ENCODE data around the gene ADH6. TPM values are rescaled to one million over a fixed set of nuclear protein-coding genes. Genes with fewer than 3 reads are reported as not detected.

The ADH6 gene
- total RNA-seq, 1 experiment from 2014 or later, result not detected

GRCh38 chr4:99159699-99160098 is 59.3 kb downstream of the ADH6 start:
- H3K56ac ChIP-seq (ENCODE audit: insufficient read length, low read depth, low read length), result no peak overlapping the region
- H3K4ac ChIP-seq (ENCODE audit: low read depth, low read length), result no peak overlapping the region
- no peak for TF ChIP-seq CTCF (conservative IDR thresholded peaks at IDR 0.05)
- Mint-ChIP-seq H3K27me3 (ENCODE audit: low read depth) (no peaks in the 10 kb centered on the region), H3K9me3 (no peaks in the 10 kb centered on the region), H3K4me3 (no peak overlapping the region), H3K36me3 (ENCODE audit: insufficient read depth in 1 of 3, low read depth in 3 of 3) (no peaks in the 10 kb centered on the region), H3K27ac (no peak overlapping the region), H3K4me1 (no peaks in the 10 kb centered on the region)
- no peak overlapping the region for H2AFZ ChIP-seq (ENCODE audit: low read length)
- H2BK12ac ChIP-seq (ENCODE audit: insufficient read length, low read depth, low read length), result no peak overlapping the region
- no peaks in the 10 kb centered on the region for H3K23me2 ChIP-seq (ENCODE audit: insufficient read length, low read depth, low read length, poor library complexity, severe bottlenecking)
- H2BK120ac ChIP-seq (ENCODE audit: low read depth, low read length, poor library complexity, severe bottlenecking), result no peak overlapping the region
- no peak overlapping the region for H4K91ac ChIP-seq (ENCODE audit: insufficient read length, low read depth, low read length)
- DNase-seq, result no peak
- no peaks in the 10 kb centered on the region for H3K79me1 ChIP-seq (ENCODE audit: insufficient read depth, low read depth, low read length, poor library complexity, severe bottlenecking)
- H3K79me2 ChIP-seq (ENCODE audit: insufficient read depth, low read length), result no peaks in the 10 kb centered on the region
- WGBS (ENCODE audit: extremely low coverage, insufficient read length, low lambda C conversion rate), result no CpG with 5 or more reads among the region's 1 CpG
- no peak overlapping the region for H3K4me2 ChIP-seq (ENCODE audit: insufficient read depth, insufficient read length, low read length)
- no peaks in the 10 kb centered on the region; the same call in 1 of the 2 replicates for H3K27me3 ChIP-seq (ENCODE audit: insufficient read depth, low read length)
- H3K9ac ChIP-seq (ENCODE audit: extremely low read depth, insufficient read length, low read length), result no peak overlapping the region
- H2AK5ac ChIP-seq (ENCODE audit: insufficient read length, low read length), result no peak overlapping the region
- no peak overlapping the region for H3K23ac ChIP-seq (ENCODE audit: insufficient read length, low read depth, low read length)
- no peak overlapping the region for H4K8ac ChIP-seq (replicated peaks; ENCODE audit: insufficient read length, low read depth, low read length)
- no peak overlapping the region for H2BK5ac ChIP-seq (ENCODE audit: insufficient read length, low read length)
- H3K4me1 ChIP-seq (ENCODE audit: insufficient read depth, low read length), result no peaks in the 10 kb centered on the region
- H3K14ac ChIP-seq (ENCODE audit: insufficient read depth, low read length), result no peak overlapping the region
- H3K18ac ChIP-seq (ENCODE audit: insufficient read length, low read depth, low read length), result no peak overlapping the region
- H3K9me3 ChIP-seq (ENCODE audit: control insufficient read depth, low read depth, low read length), result no peaks in the 10 kb centered on the region
- H3T11ph ChIP-seq (ENCODE audit: low read length), result no peak overlapping the region
- no peak overlapping the region for H2BK20ac ChIP-seq (ENCODE audit: low read depth, low read length, poor library complexity, severe bottlenecking)
- no peaks in the 10 kb centered on the region for H4K20me1 ChIP-seq (ENCODE audit: control insufficient read depth, insufficient read depth, insufficient read length)
- no peak overlapping the region for H4K5ac ChIP-seq (ENCODE audit: insufficient read length, low read depth, low read length)
- no peak overlapping the region for H3K27ac ChIP-seq (ENCODE audit: insufficient read length, low read depth, low read length)
- H2BK15ac ChIP-seq (ENCODE audit: low read depth, low read length), result no peak overlapping the region

Measured in H9 (cell line).